Activated naive CD8-positive, alpha-beta T cell treated with anti-CD3 and anti-CD28 coated beads for 36 hours (primary cell): Measurements from ENCODE around the gene LAGE3. TPM values are rescaled to one million over a fixed set of nuclear protein-coding genes. Genes with fewer than 3 reads are reported as not detected.

ENCODE experiments used
- DNase-seq: peaks from one replicate; pipeline ENCODE4 v3.0.0; 2021
- H3K27ac Mint-ChIP-seq: one replicate; pipeline ENCODE4 v1.8.0; 2022; ENCODE audit warnings: mild to moderate bottlenecking, moderate library complexity, mixed read lengths
- H3K27me3 Mint-ChIP-seq: one replicate; pipeline ENCODE4 v1.8.0; 2022; ENCODE audit warnings: mild to moderate bottlenecking, mixed read lengths
- H3K36me3 Mint-ChIP-seq: one replicate; pipeline ENCODE4 v1.8.0; 2021; ENCODE audit warnings: mild to moderate bottlenecking, mixed read lengths
- H3K4me1 Mint-ChIP-seq: one replicate; pipeline ENCODE4 v1.8.0; 2021; ENCODE audit warnings: mixed read lengths
- H3K4me3 Mint-ChIP-seq: one replicate; pipeline ENCODE4 v1.8.0; 2022; ENCODE audit warnings: mild to moderate bottlenecking, moderate library complexity, mixed read lengths
- H3K9me3 Mint-ChIP-seq: one replicate; pipeline ENCODE4 v1.8.0; 2022; ENCODE audit warnings: mixed read lengths
- total RNA-seq, 2 experiments: library from RNA; stranded (reverse); gene quantifications; one replicate each; pipeline ENCODE4 v1.2.3, GENCODE V29; 2021

LAGE3 gene
- total RNA-seq, 2 experiments from 2014 or later = 65.1 to 72.4 TPM

DNA sequence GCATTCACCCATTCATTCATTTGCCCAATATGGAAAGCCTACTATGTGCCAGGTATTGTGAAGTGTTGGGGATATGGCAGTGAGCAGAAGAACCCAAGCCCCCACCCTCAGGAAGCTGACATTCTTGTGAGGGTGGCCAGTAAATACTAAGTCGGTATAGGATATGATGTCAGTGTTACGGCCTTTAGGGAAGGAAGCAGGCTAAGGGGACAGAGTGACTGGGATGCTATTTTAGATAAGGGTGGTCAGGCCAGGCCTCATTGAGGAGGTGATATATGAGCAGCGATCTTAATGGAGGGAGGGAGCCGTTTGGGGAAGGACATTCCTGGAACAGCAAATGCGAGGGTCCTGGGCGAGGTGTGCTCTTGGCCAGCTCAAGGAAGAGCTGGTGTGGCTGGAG is 48.6 kb downstream of the LAGE3 start:
- DNase-seq = no peak
- H3K36me3 Mint-ChIP-seq = no peaks in the 10 kb centered on the region
- H3K4me3 Mint-ChIP-seq = no peak overlapping the region
- no peaks in the 10 kb centered on the region for H3K9me3 Mint-ChIP-seq
- peaks cover 13% of the 10 kb centered on the region for H3K4me1 Mint-ChIP-seq
- H3K27ac Mint-ChIP-seq = peak overlapping the region; percentile 60
- no peaks in the 10 kb centered on the region for H3K27me3 Mint-ChIP-seq

DNA sequence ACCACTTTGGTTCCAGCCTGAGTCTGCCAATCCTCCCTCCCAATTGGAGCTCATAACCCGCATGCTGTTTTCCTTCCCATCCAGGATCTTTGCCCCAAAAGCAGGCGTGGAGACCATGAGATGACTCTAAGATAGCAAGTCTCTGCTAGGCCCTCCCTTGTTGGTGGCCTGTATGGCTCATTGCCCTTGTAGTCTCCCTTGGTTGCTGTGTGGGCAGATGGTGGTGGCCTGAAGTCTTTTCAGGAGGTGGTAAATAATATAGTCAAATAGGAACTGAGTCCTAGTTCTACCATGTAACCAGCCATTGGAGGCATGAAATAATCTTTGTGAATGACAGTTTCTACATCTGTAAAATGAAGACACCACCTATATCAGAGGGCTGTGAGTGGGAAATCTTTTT is 49.4 kb downstream of the LAGE3 start:
- no peak for DNase-seq
- peak overlapping the region; percentile 79 for H3K4me3 Mint-ChIP-seq
- peaks cover 13% of the 10 kb centered on the region for H3K4me1 Mint-ChIP-seq
- no peaks in the 10 kb centered on the region for H3K9me3 Mint-ChIP-seq
- H3K27me3 Mint-ChIP-seq = no peaks in the 10 kb centered on the region
- no peaks in the 10 kb centered on the region for H3K36me3 Mint-ChIP-seq
- H3K27ac Mint-ChIP-seq = peak overlapping the region; percentile 39

DNA sequence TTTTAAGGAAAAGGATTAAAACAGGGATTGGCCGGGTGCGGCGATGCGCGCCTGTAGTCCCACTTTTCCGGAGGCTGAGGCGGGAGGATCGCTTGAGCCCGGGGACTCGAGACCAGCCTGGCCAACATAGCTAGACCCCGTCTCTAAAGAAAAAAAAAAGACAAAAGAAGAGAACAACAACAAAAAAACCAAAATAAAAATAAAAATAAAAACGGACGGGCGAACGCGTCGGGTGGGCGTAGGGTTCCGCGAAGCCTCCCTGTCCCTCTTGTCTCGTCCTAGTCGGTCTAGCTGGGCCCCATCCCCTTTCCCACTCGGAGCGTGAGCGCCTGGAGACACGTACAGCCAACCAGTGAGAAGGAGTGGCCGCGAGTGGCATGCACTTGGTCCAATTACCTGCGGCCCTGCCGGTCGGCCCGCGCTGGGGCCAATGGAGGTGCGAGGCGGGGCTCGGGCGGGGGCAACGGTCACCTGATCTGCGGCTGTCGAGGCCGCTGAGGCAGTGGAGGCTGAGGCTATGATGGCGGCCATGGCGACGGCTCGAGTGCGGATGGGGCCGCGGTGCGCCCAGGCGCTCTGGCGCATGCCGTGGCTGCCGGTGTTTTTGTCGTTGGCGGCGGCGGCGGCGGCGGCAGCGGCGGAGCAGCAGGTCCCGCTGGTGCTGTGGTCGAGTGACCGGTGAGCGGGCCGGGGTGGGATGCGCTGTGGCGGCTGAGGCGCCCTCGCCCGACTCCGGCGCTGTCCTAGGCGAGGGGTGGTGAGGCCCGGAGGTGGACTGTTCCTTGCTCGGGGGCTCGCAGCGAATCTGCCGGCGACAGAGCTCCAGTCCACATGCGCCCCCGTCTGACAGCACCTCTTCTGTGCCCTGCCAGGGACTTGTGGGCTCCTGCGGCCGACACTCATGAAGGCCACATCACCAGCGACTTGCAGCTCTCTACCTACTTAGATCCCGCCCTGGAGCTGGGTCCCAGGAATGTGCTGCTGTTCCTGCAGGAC is 50.6 kb downstream of the LAGE3 start, which contains the start of gene ATP6AP1:
Gene ATP6AP1 (plus strand): TSS at position 502 of the 996 bp plus-strand sequence. CDS start 16 bp downstream, at position 518.
- Mint-ChIP-seq H3K4me3 (peak within 1 kb of the TSS; percentile 79), H3K27me3 (no peaks in the 10 kb centered on the region), H3K4me1 (peaks cover 13% of the 10 kb centered on the region), H3K36me3 (no peaks in the 10 kb centered on the region), H3K27ac (peak within 1 kb of the TSS; percentile 42), H3K9me3 (no peaks in the 10 kb centered on the region)
- DNase-seq = peak; percentile 91

Other genes starting within 250 kb of the LAGE3 start
- not detected for gene OPN1MW3, start 221.7 kb downstream of the LAGE3 start, total RNA-seq
- not detected for gene TEX28, start 184.2 kb downstream of the LAGE3 start, total RNA-seq
- 1 to 10 TPM in 1 of 2 experiments, under 1 TPM in 1; 0.72 to 1.1 TPM for gene TKTL1, start 183.5 kb downstream of the LAGE3 start, total RNA-seq
- 100 to 1,000 TPM; 694 to 696 TPM for gene FLNA, start 104.6 kb downstream of the LAGE3 start, total RNA-seq
- gene EMD, start 100.0 kb downstream of the LAGE3 start, total RNA-seq = 100 to 1,000 TPM; 110 to 112 TPM
- 1,000 to 10,000 TPM; 2,967 to 3,168 TPM for gene RPL10, start 80.9 kb downstream of the LAGE3 start, total RNA-seq
- 10 to 100 TPM; 12.4 to 12.7 TPM for gene DNASE1L1, start 70.0 kb downstream of the LAGE3 start, total RNA-seq
- 10 to 100 TPM; 35.1 to 35.8 TPM for gene TAFAZZIN, start 67.7 kb downstream of the LAGE3 start, total RNA-seq
- gene ATP6AP1, start 50.6 kb downstream of the LAGE3 start, total RNA-seq = 10 to 100 TPM; 25.1 to 25.3 TPM
- 10 to 100 TPM; 66.3 to 68.4 TPM for gene GDI1, start 42.1 kb downstream of the LAGE3 start, total RNA-seq
- gene FAM50A, start 35.1 kb downstream of the LAGE3 start, total RNA-seq = 10 to 100 TPM; 45.3 to 46.4 TPM
- 10 to 100 TPM; 22.3 to 23.1 TPM for gene PLXNA3, start 21.0 kb downstream of the LAGE3 start, total RNA-seq
- 10 to 100 TPM; 53.2 to 54.7 TPM for gene UBL4A, start 7.3 kb upstream of the LAGE3 start, total RNA-seq
- gene SLC10A3, start 11.3 kb upstream of the LAGE3 start, total RNA-seq = 10 to 100 TPM; 18.0 to 19.0 TPM
- gene FAM3A, start 37.0 kb upstream of the LAGE3 start, total RNA-seq = 10 to 100 TPM; 26.8 to 27.3 TPM
- gene G6PD, start 67.6 kb upstream of the LAGE3 start, total RNA-seq = 10 to 100 TPM; 89.9 to 92.4 TPM
- gene IKBKG, start 68.3 kb upstream of the LAGE3 start, total RNA-seq = 10 to 100 TPM; 31.1 to 32.5 TPM
- not detected for gene CTAG1A, start 105.9 kb upstream of the LAGE3 start, total RNA-seq
- not detected for gene CTAG1B, start 140.0 kb upstream of the LAGE3 start, total RNA-seq
- 10 to 100 TPM; 37.2 to 39.6 TPM for gene CTAG2, start 174.3 kb upstream of the LAGE3 start, total RNA-seq